Esophagus muscularis mucosa (tissue), 4 donors: Measurements from ENCODE around the gene RBM44. TPM values are rescaled to one million over a fixed set of nuclear protein-coding genes. Genes with fewer than 3 reads are reported as not detected.
A peak's percentile ranks its signal among the peaks of the same experiment; 100 is the strongest.
"Not testable (repeated sequence)": the region's sequence is repeated elsewhere in the genome, so short reads cannot be mapped to it uniquely, and the experiment has no call there.

Experiments used
- DNase-seq: peaks from one replicate; pipeline ENCODE4 v3.0.0-alpha.2; 2017; ENCODE audit errors: extremely low spot score
- H3K27ac ChIP-seq, 4 donors: fragments of 200-600 bp; sonication (generic); replicated peaks in 1 of 4; 1 replicate in 3 of 4; 2 replicates in 1 of 4; pipeline ENCODE4 v1.5.1; 2016 to 2019; ENCODE audit warnings: mild to moderate bottlenecking in 1 of 4
- H3K27me3 ChIP-seq, 4 donors: fragments of 200-600 bp; sonication (generic); one replicate each; pipeline versions ENCODE4 v1.5.1 to v1.6.0; 2016 to 2019
- H3K36me3 ChIP-seq, 4 donors: fragments of 200-600 bp; sonication (generic); one replicate each; pipeline ENCODE4 v1.5.1; 2016 to 2019
- H3K4me1 ChIP-seq, 4 donors: fragments of 200-600 bp; sonication (generic); one replicate each; pipeline ENCODE4 v1.5.1; 2016 to 2019
- H3K4me3 ChIP-seq, 4 donors: fragments of 200-600 bp; sonication (generic); 1 replicate in 2 of 4; 2 replicates in 2 of 4; pipeline ENCODE4 v1.5.1; 2016 to 2019; ENCODE audit warnings: mild to moderate bottlenecking in 4 of 4, moderate library complexity in 1 of 4
- H3K9me3 ChIP-seq, 4 donors: fragments of 200-600 bp; sonication (generic); 1 replicate in 3 of 4; 2 replicates in 1 of 4; pipeline ENCODE4 v1.5.1; 2016 to 2019
- CTCF ChIP-seq, 3 experiments: fragments of 200-600 bp in 2 of 3; fragments of 450-650 bp in 1 of 3; sonication (generic) in 2 of 3; IDR thresholded peaks; one replicate each; pipeline ENCODE4 v1.5.1; 2017 to 2019; ENCODE audit warnings: antibody characterized with exemption in 3 of 3, mild to moderate bottlenecking in 2 of 3, moderate library complexity in 1 of 3
- EP300 ChIP-seq: sonication (generic); formaldehyde crosslinking; IDR thresholded peaks from one replicate; pipeline ENCODE4 v1.6.1; 2017; ENCODE audit warnings: antibody characterized with exemption
- POLR2A ChIP-seq: fragments of 450-650 bp; IDR thresholded peaks from one replicate; pipeline ENCODE4 v1.6.1; 2017; ENCODE audit warnings: antibody characterized with exemption, moderate library complexity, mild to moderate bottlenecking, low read depth
- POLR2AphosphoS5 ChIP-seq, 2 donors: sonication (generic); formaldehyde crosslinking; IDR thresholded peaks; one replicate each; pipeline ENCODE4 v1.6.1; 2017; ENCODE audit warnings: antibody characterized with exemption in 2 of 2
- WGBS: methylation state at CpG from one replicate; pipeline ENCODE4 v1.1.5; 2018; 5-methylcytosine and 5-hydroxymethylcytosine counted together
- intact Hi-C: fragments of 100-400 bp; cut with DNase I; formaldehyde crosslinking; loops from one replicate; pipeline ENCODE4 v1.15.1; 2023
- total RNA-seq, 4 donors: library from RNA; depleted of rRNA; stranded (reverse); fragments of >200 nt; gene quantifications; one replicate each; pipeline versions ENCODE4 v1.1.0 to v1.2.1, GENCODE V29; 2016

Gene RBM44
- total RNA-seq, 4 donors from 2014 or later: 0.42 to 0.99 (median 0.61) TPM

- WGBS: 75% methylated on average over 23 of the region's 23 CpGs
- H3K4me1 ChIP-seq: peaks cover 0 to 19% (median 5%) of the 10 kb centered on the region in 4 donors
- H3K36me3 ChIP-seq: peaks cover 59 to 91% (median 79%) of the 10 kb centered on the region in 4 donors
- no peak for DNase-seq
- no peaks in the 10 kb centered on the region for H3K9me3 ChIP-seq
- no peak for TF ChIP-seq POLR2AphosphoS5 (IDR thresholded peaks at IDR 0.05)
- TF ChIP-seq POLR2A: no peak
- no peak for TF ChIP-seq CTCF (IDR thresholded peaks at IDR 0.05)
- no peak for TF ChIP-seq EP300
- intact Hi-C loops: no loop called here
- no peaks in the 10 kb centered on the region for H3K27me3 ChIP-seq
- H3K27ac ChIP-seq: peak overlapping the region in 1 of 4 donors; percentile 34
- H3K4me3 ChIP-seq: no peak overlapping the region
Measured at GRCh38 chr2:237760506-237761502, 37.8 kb upstream of the RBM44 start.

- H3K9me3 ChIP-seq, DNase-seq, intact Hi-C loops, H3K27ac ChIP-seq, H3K4me3 ChIP-seq, H3K27me3 ChIP-seq: not testable (repeated sequence)
- peaks cover 10 to 32% (median 14%) of the 10 kb centered on the region in 4 donors for H3K4me1 ChIP-seq
- 93% methylated on average over 9 of the region's 9 CpGs for WGBS
- H3K36me3 ChIP-seq: peaks cover 50 to 84% (median 69%) of the 10 kb centered on the region in 4 donors
Measured at GRCh38 chr2:237762291-237763182, 36.0 kb upstream of the RBM44 start.

- 97% methylated on average over 10 of the region's 10 CpGs for WGBS
- H3K27ac ChIP-seq: no peak overlapping the region
- H3K4me3 ChIP-seq: no peak overlapping the region
- H3K9me3 ChIP-seq: no peaks in the 10 kb centered on the region
- peaks cover 43 to 76% (median 56%) of the 10 kb centered on the region in 4 donors for H3K36me3 ChIP-seq
- no peaks in the 10 kb centered on the region for H3K27me3 ChIP-seq
- TF ChIP-seq POLR2A: no peak
- no peak for TF ChIP-seq CTCF (IDR thresholded peaks at IDR 0.05)
- no peak for TF ChIP-seq EP300
- no peak for TF ChIP-seq POLR2AphosphoS5 (IDR thresholded peaks at IDR 0.05)
- intact Hi-C loops: no loop called here
- DNase-seq: no peak
- H3K4me1 ChIP-seq: peaks cover 10 to 32% (median 14%) of the 10 kb centered on the region in 4 donors
Measured at GRCh38 chr2:237763812-237764211, 34.8 kb upstream of the RBM44 start.

GRCh38 chr2:237765122-237765521 is 33.5 kb upstream of the RBM44 start:
- 96% methylated on average over 6 of the region's 6 CpGs for WGBS

GRCh38 chr2:237765875-237766274 is 32.7 kb upstream of the RBM44 start:
- WGBS: 59% methylated on average over 8 of the region's 8 CpGs
- Histone ChIP-seq H3K4me1 (peaks cover 10 to 27% (median 12%) of the 10 kb centered on the region in 4 donors), H3K9me3 (no peaks in the 10 kb centered on the region), H3K27me3 (no peaks in the 10 kb centered on the region), H3K36me3 (peaks cover 43 to 74% (median 51%) of the 10 kb centered on the region in 4 donors), H3K27ac (peak overlapping the region in 2 of 4 donors; percentile 5 to 37), H3K4me3 (no peak overlapping the region)
- no peak for DNase-seq
- intact Hi-C loops: no loop called here
- TF ChIP-seq EP300: no peak
- no peak for TF ChIP-seq POLR2A
- TF ChIP-seq CTCF (IDR thresholded peaks at IDR 0.05): no peak
- TF ChIP-seq POLR2AphosphoS5 (IDR thresholded peaks at IDR 0.05): no peak

More at GRCh38 chr2:237765122-237765521, 33.5 kb upstream of the RBM44 start:
- H3K9me3 ChIP-seq, DNase-seq, H3K27ac ChIP-seq, H3K27me3 ChIP-seq, H3K4me3 ChIP-seq, intact Hi-C loops: not testable (repeated sequence)
- Histone ChIP-seq H3K36me3 (peaks cover 43 to 74% (median 51%) of the 10 kb centered on the region in 4 donors), H3K4me1 (peaks cover 10 to 32% (median 14%) of the 10 kb centered on the region in 4 donors)
